ENCODE measurements around the gene WRNIP1.

GRCh38 chr6:2758980-2759379, 6.2 kb upstream of the WRNIP1 start:
- TF ChIP-seq CTCF (IDR thresholded peaks at IDR 0.05) (no peak), POLR2A (IDR thresholded peaks at IDR 0.05) (no peak)

Data from esophagus squamous epithelium (tissue), 4 donors.